ENCODE results near the gene ARHGEF12.

Gene ARHGEF12

GRCh38 chr11:120516461-120517389 is 180.5 kb downstream of the ARHGEF12 start:
- DNase-seq (ENCODE audit: low read depth in 1 of 2, low spot score in 1 of 2), result no peak

- DNase-seq (ENCODE audit: low read depth in 1 of 2, low spot score in 1 of 2), result no peak
Measured at GRCh38 chr11:120517390-120517761, 181.2 kb downstream of the ARHGEF12 start.

- DNase-seq (ENCODE audit: low read depth in 1 of 2, low spot score in 1 of 2), result no peak
Measured at GRCh38 chr11:120517801-120518291, 181.6 kb downstream of the ARHGEF12 start.

GRCh38 chr11:120518356-120518755 is 182.1 kb downstream of the ARHGEF12 start:
- no peak for DNase-seq (ENCODE audit: low read depth in 1 of 2, low spot score in 1 of 2)

GRCh38 chr11:120519474-120519873 is 183.3 kb downstream of the ARHGEF12 start:
- DNase-seq (ENCODE audit: low read depth in 1 of 2, low spot score in 1 of 2), result no peak

GRCh38 chr11:120520091-120520822 is 184.0 kb downstream of the ARHGEF12 start:
- DNase-seq (ENCODE audit: low read depth in 1 of 2, low spot score in 1 of 2), result no peak

- DNase-seq (ENCODE audit: low read depth in 1 of 2, low spot score in 1 of 2), result no peak
Measured at GRCh38 chr11:120521176-120521575, 185.0 kb downstream of the ARHGEF12 start.

GRCh38 chr11:120522021-120522420 is 185.8 kb downstream of the ARHGEF12 start:
- DNase-seq (ENCODE audit: low read depth in 1 of 2, low spot score in 1 of 2), result no peak

GRCh38 chr11:120522736-120523135 is 186.5 kb downstream of the ARHGEF12 start:
- no peak for DNase-seq (ENCODE audit: low read depth in 1 of 2, low spot score in 1 of 2)

- no peak for DNase-seq (ENCODE audit: low read depth in 1 of 2, low spot score in 1 of 2)
Measured at GRCh38 chr11:120523196-120523595, 187.0 kb downstream of the ARHGEF12 start.

- DNase-seq (ENCODE audit: low read depth in 1 of 2, low spot score in 1 of 2), result no peak
Measured at GRCh38 chr11:120524536-120525085, 188.4 kb downstream of the ARHGEF12 start.

- DNase-seq (ENCODE audit: low read depth in 1 of 2, low spot score in 1 of 2), result no peak
Measured at GRCh38 chr11:120525261-120526171, 189.3 kb downstream of the ARHGEF12 start.

GRCh38 chr11:120526241-120526640 is 190.0 kb downstream of the ARHGEF12 start:
- no peak for DNase-seq (ENCODE audit: low read depth in 1 of 2, low spot score in 1 of 2)

- no peak for DNase-seq (ENCODE audit: low read depth in 1 of 2, low spot score in 1 of 2)
Measured at GRCh38 chr11:120527111-120527761, 191.0 kb downstream of the ARHGEF12 start.

- no peak for DNase-seq (ENCODE audit: low read depth in 1 of 2, low spot score in 1 of 2)
Measured at GRCh38 chr11:120528749-120529148, 192.5 kb downstream of the ARHGEF12 start.

- no peak for DNase-seq (ENCODE audit: low read depth in 1 of 2, low spot score in 1 of 2)
Measured at GRCh38 chr11:120529214-120529613, 193.0 kb downstream of the ARHGEF12 start.

GRCh38 chr11:120529911-120530310 is 193.7 kb downstream of the ARHGEF12 start:
- DNase-seq (ENCODE audit: low read depth in 1 of 2, low spot score in 1 of 2), result no peak

- no peak for DNase-seq (ENCODE audit: low read depth in 1 of 2, low spot score in 1 of 2)
Measured at GRCh38 chr11:120532082-120532831, 196.0 kb downstream of the ARHGEF12 start.

- DNase-seq (ENCODE audit: low read depth in 1 of 2, low spot score in 1 of 2), result no peak
Measured at GRCh38 chr11:120532832-120533196, 196.6 kb downstream of the ARHGEF12 start.

All from activated T-helper 1 cell treated with anti-CD3 and anti-CD28 coated beads, Interleukin-2, amount 50 U/mL, for 16 hours (primary cell).